WI38 (cell line): ENCODE measurements around the gene DHRS3.

Experiments used
- H3K4me3 ChIP-seq: 2 replicates; pipeline ENCODE4 v1.5.1; 2011; ENCODE audit warnings: low read depth, mild to moderate bottlenecking, control low read depth, low read length
- TF ChIP-seq, protein P1 (sequence below): IDR thresholded peaks from 2 replicates; pipeline ENCODE4 v1.5.1; 2012; ENCODE audit warnings: low read depth, mild to moderate bottlenecking, control low read depth, low read length

The DHRS3 gene

DNA sequence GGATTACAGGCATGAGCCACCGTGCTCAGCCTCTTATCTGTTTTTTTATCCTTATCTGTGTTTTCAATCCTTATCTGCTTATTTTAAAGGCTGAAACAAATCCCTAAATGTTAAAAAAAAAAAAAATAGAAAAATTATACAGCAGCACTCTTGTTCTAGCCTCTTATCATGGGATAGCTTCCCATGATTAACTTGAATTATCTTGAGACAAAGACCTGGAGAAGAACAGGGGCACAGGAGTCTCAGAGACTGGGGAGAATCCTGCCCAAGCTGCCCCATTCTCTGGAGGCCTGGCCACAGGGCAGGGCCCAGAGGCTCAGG, 86.9 kb downstream of the DHRS3 start:
- no peak overlapping the region for H3K4me3 ChIP-seq
- TF ChIP-seq, protein P1, sequence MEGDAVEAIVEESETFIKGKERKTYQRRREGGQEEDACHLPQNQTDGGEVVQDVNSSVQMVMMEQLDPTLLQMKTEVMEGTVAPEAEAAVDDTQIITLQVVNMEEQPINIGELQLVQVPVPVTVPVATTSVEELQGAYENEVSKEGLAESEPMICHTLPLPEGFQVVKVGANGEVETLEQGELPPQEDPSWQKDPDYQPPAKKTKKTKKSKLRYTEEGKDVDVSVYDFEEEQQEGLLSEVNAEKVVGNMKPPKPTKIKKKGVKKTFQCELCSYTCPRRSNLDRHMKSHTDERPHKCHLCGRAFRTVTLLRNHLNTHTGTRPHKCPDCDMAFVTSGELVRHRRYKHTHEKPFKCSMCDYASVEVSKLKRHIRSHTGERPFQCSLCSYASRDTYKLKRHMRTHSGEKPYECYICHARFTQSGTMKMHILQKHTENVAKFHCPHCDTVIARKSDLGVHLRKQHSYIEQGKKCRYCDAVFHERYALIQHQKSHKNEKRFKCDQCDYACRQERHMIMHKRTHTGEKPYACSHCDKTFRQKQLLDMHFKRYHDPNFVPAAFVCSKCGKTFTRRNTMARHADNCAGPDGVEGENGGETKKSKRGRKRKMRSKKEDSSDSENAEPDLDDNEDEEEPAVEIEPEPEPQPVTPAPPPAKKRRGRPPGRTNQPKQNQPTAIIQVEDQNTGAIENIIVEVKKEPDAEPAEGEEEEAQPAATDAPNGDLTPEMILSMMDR, result no peak

DNA sequence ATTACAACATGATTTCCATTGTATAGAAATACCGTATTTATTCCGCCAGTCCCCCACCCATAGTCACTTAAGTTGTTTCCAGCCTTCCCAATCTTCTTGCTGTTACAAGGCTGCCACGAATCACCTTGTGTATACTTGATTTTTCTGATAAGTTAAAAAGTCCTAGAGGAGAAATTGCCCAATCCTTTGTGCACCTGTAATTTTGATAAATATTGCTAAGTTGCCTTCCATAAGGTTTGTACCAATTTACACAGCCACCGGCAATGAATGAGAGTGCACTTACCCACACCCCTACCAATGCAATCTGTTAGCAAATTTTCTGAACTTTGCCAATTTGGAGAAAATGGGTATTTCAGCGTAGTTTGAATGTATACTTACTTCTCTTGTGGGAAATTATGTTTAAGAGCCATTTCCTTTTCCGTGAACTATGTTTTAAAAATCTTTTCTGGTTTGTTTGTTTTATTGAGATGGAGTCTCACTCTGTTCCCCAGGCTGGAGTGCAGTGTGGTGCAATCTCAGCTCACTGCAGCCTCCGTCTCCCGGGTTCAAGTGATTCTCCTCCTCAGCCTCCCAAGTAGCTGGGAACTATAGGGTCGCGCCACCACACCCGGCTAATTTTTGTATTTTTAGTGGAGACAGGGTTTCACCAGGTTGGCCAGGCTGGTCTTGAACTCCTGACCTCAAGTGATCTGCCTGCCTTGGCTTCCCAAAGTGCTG, 87.4 kb downstream of the DHRS3 start:
- H3K4me3 ChIP-seq, result no peak overlapping the region
- TF ChIP-seq, protein P1, result no peak

DNA sequence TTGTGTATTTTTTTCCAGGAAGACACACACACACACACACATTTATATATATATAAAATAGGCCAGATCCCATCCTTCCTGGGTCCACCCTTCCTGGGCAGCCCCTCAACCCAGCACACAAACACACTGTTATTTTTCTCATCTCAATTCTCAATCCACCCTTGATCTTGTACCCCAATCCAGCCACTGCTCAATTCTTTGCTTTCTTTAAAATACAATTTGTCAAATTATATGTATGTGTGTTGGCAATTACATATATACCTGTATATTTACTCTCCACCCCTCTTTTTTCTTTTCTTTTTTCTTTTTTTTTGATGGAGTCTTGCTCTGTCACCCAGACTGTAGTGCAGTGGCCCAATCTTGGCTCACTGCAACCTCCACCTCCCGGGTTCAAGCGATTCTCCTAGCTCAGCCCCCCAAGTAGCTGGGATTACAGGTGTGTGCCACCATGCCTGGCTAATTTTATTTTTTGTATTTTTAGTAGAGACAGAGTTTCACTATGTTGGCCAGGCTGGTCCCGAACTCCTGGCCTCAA, 88.3 kb downstream of the DHRS3 start:
- H3K4me3 ChIP-seq, result no peak overlapping the region
- TF ChIP-seq, protein P1, result no peak

DNA sequence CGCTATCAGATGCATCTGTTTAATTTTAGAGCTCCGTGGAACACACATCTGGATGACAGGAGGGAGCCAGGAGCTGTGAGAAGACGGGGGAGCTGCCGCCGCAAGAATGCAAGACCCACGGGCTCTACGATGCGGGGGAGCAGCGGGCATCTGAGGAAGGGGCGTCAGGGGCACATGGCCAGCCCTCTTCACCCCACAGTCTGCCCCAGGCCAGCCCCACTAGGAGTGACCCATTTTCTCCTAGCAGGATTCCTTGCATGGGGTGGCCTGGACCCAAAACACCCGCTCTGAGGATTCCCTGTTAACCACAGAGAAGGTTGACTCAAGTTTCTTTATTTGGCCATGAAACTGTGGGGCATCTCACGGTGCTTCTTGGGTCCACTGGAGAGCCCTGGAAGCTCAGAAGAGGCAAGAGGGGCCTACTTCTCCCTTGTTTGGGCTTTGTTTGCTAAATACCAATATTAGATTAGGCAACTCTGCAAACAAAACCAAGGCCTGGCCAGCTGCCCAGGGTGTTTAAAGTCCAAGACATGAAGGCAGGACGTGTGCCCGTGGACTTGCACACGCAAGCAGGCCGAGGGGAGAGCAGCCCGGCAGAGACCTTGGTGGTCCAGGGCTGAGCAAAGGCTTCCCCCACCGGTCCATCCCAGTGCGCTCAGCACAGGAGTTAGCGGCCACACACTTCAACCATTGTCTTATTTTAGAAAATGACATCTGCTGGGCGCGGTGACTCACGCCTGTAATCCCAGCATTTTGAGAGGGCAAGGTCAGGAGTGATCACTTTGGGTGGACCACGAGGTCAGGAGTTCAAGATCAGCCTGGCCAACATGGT, 89.8 kb downstream of the DHRS3 start:
- TF ChIP-seq, protein P1, result no peak
- no peak overlapping the region for H3K4me3 ChIP-seq

DNA sequence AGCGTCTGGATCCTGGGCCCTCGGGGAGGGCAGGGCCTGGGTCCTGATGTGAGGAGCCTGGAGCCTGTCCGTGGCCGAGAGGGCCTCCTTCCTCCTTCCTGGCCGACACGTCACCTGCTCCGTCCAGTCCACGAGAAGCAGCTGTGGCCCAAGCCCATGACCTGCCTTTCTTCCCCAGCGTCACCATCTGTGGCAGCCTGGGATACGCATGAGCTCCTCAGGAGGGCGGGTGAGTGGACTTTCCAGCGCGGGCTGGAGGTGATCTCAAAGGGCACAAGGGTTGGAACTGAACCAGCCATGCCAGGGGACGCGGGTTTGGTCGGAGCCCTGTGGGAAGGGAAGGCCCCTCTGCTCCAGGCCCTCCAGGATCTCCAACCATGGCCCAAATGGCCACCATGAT, 90.4 kb downstream of the DHRS3 start:
- H3K4me3 ChIP-seq, result no peak overlapping the region
- TF ChIP-seq, protein P1, result no peak

DNA sequence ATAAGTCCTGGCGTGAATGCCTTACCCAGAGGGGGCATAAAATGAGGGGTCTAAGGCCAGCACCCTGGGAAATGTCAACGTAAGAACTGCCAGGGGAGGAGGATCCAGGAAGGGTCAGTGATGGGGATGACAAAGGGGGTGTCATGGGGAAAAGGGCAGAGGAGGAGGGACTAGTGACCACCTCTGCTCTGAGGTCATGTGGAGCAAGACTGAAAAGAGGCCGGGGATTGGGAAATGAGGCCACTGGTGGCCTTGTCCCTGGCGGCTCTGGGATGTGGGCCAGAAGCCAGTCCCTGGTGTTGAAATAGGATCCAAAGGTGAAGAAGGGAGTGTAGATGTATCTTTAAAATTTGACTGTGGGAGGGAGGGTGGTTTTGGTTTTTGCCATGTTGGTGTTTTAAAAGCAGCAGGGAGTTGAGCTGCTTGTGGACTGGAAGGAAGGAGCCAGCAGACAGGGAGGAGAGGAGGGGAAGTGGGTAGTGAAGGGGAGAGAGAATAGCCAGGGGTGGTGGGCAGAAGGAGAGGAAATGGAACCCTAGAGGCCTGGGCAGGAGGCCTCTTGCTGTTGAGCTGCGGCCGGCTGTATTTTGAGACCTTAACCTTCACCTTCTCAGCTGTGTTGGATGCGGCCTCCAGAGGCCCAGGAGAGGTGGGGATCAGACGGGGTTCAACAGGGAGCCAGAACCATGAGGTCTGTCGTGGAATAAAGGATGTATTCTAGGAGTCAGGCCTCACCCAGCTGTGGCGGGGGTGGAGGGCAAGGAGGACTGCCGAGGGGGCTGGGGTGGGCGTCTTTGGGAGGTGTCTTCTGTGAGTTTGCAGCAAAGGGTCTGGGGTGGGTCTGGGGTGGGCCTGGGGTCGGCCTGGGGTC, 92.5 kb downstream of the DHRS3 start:
- TF ChIP-seq, protein P1, result no peak
- no peak overlapping the region for H3K4me3 ChIP-seq
